ENCODE measurements around the gene EPB41.

DNA sequence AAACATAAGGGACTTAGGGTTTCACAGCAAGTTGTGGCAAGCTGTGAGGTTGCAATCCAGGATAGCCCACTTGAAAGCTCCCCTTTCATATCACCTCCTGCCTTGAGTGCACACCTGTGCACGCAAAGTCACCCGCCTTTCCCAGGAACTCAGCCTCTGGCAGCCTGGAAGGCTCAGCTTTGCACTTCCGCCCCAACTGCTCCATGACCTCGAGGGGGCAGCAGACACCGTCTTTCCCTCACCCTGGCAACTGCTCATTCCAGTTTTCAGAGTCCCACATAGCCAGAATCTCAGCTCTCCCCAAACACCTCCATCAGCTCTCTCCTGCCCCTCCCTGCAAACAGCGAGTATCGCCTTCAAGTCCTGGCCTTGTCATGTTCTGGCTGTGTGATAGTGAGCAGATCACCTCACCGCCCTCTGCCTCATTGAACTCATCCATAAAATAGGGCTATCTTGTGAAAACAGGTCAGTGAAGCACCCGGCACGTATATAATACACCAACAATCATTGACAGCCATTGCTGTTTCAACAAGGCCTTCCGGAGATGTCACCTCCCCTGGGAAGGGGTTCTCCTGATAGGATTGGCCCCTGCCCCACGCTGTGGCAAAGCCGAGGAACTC lies 32.2 kb upstream of the EPB41 start:
- TF ChIP-seq POLR2A (IDR thresholded peaks at IDR 0.05) (no peak), POLR2AphosphoS5 (IDR thresholded peaks at IDR 0.05) (peak; percentile 83)

Data from prostate gland (tissue), 1 donor.